Left kidney (tissue), 2 donors: Measurements from ENCODE around the gene CEP68. TPM values are rescaled to one million over a fixed set of nuclear protein-coding genes. Genes with fewer than 3 reads are reported as not detected.
"Not testable (repeated sequence)": the region's sequence is repeated elsewhere in the genome, so short reads cannot be mapped to it uniquely, and the experiment has no call there.

Source experiments
- DNase-seq: peaks from one replicate; pipeline ENCODE4 v3.0.0-alpha.2; 2013
- polyA plus RNA-seq: library from polyadenylated mRNA; unstranded; fragments of 120-200 nt; gene quantifications from one replicate; pipeline ENCODE4 v1.2.1, GENCODE V29; 2013; ENCODE audit not compliant: insufficient read length

CEP68 gene
- polyA plus RNA-seq, 1 donor: 27.5 TPM

- no peak for DNase-seq
Observed at GRCh38 chr2:65030476-65031332, 25.5 kb upstream of the CEP68 start.

DNA sequence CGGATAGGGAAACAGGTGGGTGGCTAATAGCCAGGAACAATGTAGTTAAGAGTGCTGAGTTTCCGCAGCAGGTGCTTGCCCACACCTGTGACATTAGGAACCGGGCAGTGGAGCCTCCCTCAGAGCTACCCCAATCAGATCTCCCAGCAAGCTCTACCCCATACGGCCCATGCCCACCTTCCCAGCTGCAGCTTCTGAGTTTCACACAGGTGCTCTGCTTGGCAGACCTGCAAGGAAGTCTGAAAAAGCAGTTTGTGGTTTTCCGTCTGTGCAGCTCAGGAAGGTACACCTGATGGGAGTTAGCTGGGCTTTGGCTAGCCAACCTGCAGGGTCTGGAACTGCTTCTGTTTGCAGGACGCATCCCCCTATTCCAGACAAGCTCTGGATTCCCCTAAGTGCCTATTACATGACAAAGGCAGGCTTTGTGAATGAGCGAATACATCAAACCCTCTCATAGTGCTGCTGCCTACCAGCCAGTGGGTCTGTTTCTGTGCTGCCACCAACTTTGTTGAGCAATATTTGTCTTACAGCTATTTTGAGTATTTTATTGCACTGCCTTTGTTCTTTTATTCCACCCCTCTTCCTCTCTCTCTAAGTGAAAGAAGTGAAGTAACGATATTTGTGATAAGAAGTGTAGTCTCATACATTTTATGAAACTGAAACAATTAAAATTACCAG lies 24.7 kb upstream of the CEP68 start:
- no peak for DNase-seq

DNA sequence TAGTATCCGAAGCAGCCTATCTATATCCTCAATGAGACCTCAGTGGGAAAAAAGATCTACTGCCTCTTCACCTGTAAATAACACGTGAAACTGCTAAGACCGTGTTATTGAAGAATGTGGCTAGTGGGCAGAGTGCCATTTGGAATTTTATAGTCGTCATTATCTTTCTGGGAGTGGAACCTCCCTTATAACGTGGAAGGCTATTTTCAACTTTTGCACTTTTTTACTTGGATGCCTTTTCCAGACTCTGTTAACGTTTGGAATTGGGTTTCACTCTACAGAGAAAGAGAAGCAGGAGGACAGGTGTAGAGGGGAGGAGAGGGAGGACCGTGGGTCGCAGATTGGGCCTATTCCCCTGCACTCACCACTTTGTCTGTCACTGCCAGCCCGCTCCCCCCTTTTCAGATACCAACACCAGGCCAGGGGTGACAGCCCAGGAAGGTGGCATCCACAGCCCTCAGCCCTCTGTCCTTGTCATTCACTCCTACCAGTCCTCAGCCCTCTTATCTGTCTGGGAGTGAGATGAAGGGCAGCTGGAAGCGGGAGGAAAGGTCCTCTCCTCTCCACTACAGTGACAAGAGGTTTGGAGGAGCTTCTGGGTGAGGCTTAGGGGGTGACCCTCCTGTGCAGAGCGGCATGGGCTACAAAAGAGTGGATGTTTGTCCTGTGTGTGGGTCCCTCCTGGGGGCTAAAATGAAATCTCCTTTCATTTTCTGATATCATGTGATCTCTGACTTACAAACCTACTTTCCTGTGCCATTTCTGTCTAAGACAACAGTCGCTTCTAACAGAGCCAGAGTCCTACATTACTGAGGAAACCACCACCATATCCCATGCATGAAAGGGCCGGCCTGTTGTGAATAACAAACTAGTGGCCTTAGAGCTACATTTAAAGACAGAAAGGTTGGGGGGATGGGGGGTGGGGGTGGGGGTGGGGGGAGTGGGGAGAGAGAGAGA lies 23.9 kb upstream of the CEP68 start:
- no peak for DNase-seq

GRCh38 chr2:65033178-65033577 lies 23.0 kb upstream of the CEP68 start:
- no peak for DNase-seq

DNA sequence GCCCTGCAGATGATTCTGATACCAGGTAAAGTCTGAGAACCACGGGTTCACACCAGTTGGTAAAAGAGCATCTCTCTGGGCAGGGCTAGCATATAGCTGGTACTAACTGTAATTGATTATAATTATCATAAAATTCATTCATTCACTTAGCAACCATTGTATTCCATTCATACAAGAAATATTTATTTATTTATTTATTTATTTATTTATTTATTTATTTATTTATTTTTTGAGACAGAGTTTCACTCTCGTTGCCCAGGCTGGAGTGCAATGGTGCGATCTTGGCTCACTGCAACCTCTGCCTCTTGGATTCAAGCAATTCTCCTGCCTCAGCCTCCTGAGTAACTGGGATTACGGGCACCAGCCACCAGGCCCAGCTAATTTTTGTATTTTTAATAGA lies 22.5 kb upstream of the CEP68 start:
- not testable (repeated sequence) for DNase-seq

- DNase-seq: no peak
Observed at GRCh38 chr2:65035351-65035943, 20.8 kb upstream of the CEP68 start.

- DNase-seq: no peak
Observed at GRCh38 chr2:65037178-65037577, 19.0 kb upstream of the CEP68 start.

DNA sequence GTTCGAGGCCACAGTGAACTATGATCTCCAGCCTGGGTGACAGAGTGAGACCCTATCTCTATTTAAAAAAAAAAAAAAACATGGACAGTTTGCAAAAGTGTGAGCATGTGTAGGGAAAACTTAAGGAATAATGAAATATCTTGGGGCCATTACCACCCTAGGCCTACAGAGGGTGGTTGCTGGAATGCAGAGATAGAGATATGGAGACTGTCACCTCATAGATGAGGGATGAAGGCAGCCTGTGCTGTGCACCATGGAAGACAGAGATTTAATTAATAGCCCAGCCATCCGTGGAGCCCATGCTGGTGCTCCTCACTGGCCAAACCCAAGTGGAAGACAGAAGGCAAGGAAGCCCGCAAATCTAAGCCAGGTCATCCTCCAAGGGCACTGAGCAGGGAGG lies 16.6 kb upstream of the CEP68 start:
- no peak for DNase-seq

DNA sequence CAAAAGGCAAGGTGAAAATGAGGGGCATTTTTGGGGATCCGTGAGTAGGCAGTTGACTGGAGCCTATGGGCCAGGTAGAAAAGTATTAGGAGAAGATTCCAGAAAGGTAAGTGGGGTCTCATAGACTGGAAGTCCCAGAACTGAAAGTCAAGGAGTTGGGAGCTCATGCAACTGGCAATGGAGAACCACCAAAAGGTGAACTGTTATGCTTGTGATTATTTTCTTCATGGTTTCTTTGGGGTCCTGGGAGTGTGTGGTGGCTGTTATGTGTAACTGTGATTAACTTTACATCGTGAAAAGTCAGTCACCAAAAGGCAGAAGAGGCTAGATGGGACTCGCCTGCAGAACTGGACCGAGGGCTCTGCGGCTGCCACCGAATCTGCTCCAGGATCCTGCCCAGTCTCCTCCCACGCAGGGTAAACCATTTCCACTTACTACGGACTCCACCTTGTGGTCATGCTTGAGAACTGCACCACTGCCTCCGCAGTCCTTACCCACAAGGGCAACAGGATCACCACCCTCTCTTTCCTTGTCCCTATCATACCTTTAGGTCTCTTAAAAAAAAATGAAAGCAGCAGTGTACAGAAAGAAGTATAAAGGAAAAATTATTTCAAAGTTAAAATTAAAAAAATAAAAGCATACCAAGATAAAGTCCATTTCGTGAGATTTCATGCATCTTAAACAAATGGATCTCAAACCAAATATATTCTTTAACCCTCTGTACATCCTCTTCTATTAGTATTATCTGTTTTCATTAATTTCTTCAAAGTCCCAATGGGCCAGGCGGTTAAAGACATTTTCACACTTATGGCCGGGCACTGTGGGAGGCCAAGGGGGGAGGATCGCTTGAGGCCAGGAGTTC lies 15.6 kb upstream of the CEP68 start:
- DNase-seq: peak; percentile 69

DNA sequence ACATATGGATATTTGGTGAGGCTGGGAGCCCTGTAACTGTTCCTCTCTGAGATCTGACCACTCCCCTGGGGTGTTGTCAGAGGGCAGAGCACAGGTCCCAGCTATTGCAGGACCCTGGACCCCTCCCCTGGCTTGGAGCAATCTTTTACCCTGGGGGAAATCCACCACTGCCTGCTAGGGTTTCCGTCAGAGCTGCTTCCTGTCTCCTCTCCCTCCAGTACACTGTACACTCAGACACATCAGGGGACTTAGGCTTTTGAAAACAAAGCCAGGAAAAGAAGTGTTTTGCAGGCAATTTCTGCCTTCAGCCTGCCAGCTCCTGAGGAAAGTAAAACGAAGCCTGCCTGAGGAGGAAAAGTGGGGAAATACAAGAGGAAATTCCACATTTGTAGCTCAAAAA lies 13.2 kb upstream of the CEP68 start:
- DNase-seq: no peak

GRCh38 chr2:65044097-65044735 lies 12.0 kb upstream of the CEP68 start:
- DNase-seq: no peak

- no peak for DNase-seq
Observed at GRCh38 chr2:65045651-65046050, 10.6 kb upstream of the CEP68 start.

DNA sequence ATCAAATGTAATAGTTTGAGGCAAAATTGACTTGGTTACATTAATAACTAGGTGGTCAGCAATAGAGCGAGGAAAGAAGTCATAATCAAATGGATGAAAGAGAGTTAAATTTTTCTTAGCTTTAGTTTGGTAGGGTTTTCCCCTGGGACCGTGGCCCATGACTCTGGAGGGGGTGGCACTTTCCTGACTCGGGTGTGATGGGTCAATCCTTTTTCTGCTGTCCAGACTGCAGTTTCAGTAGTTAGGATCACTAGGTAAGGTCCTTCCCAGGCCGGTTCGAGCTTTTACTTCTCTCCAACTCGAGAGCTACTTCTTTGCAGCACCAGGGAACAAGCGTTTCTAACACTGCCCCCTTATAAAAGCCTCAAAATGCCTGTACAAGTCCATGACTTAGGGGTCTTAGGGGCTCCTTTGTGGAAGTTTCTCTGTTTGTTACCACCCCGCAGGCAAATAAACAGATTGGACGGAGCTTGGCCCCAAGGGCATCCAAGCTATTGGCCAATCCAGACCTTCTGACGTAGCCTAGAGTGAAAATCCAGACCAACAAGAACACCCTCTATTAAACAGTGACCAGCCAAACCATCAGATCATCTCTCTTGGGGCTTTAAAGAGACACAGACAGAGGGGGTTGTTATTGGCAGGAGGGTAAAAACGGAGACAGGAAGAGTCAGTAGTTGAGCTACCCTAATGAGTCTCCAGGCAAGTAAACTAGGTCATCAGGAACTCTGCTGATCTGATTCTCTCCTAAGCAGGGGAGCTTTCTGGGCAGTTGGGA lies 9.4 kb upstream of the CEP68 start:
- no peak for DNase-seq

DNA sequence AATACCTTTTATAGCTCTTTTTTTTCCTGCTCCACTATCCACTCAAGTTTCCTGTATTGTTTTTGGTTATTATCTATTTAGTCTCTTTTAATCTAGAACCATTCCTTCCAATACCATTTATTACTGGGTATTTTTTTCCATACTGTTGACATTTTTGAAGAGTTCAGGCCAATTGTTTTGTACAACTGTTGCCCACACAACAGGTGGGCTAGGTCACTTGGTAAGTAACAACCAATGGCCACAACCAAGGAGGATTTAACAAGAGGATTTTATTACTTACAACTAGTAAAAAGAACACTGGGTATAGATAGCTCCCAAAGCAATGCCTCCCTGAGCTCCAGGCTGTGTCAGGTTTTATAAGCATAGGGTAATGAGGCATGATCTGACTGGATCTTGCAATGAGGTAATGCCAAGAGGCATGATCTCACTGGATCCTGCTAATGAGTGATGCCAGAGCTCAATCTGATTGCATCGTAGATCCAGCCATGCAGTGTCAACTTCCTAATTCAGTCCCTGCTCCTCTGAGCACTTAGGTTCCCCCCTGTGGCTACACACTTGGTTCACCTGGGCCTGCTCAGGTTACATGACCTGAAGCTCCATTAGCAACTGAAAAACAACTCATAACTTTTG lies 7.1 kb upstream of the CEP68 start:
- no peak for DNase-seq

- DNase-seq: no peak
Observed at GRCh38 chr2:65050931-65051330, 5.3 kb upstream of the CEP68 start.

GRCh38 chr2:65053199-65053598 lies 3.0 kb upstream of the CEP68 start:
- DNase-seq: no peak

GRCh38 chr2:65054749-65055421 lies 1.3 kb upstream of the CEP68 start:
- DNase-seq: no peak

DNA sequence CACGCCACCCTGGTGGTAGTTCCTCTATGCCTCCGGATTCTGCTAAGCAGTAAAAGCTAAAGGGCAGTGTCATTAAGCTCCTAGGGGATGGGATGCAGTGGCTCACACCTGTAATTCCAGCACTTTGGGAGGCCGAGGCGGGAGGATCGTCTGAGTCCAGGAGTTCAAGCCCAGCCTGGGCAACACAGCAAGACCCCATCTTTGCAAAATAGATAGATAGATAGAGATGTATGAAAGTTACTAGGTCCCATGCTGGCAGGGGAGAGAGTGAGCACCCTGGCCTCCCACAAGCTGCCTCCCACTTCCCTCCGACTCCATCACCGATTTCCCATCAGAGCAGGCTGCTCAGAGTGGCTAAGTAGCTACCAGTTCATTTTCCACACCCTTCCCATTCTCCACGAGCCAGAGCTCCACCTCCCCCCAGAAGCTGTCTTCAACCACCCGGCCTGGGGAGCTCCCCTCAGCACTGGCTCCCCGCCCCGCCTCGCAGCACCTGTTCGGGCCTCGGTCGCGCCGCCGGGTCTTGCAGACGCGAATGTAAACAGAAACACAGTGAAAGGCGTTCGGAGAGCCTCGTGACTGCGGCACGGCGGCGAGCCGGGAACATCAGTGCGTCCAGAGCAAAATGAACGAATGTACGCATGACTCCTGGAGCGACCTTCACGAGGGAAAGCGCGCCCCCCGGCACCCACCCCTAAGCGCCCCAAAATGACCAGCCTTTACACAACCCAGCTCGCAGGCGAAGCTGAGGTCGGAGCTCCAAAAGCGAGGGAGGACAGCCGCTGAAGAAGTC lies 598 bp upstream of the CEP68 start:
- DNase-seq: no peak
